HG03066 (cell line): ENCODE results near the gene RASGRF1.

Source experiments
- ATAC-seq: cut with Tn5 transposase; IDR thresholded peaks from one replicate; pipeline ENCODE4 v1.9.1; 2021; ENCODE audit warnings: low read depth; ENCODE audit not compliant: unreplicated experiment

The RASGRF1 gene

DNA sequence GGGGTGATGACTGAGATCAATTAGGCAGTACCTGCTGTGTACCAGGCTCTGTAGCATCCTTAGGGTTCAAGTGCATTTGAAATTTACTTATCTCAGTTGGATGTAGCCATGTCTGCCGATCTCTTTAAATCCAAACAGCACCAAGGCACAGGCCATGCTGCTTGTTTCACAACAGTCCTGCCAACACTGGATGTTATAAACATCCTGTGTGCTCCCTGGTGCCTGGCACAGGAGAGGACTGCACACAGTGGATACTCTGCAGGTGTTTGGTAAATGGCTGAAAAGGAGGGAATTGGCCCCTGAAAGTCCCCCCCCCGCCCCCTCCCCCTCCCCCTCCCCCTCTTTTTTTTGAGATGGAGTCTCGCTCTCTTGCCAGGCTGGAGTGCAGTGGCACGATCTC is 172.7 kb downstream of the RASGRF1 start:
- ATAC-seq, result no peak

DNA sequence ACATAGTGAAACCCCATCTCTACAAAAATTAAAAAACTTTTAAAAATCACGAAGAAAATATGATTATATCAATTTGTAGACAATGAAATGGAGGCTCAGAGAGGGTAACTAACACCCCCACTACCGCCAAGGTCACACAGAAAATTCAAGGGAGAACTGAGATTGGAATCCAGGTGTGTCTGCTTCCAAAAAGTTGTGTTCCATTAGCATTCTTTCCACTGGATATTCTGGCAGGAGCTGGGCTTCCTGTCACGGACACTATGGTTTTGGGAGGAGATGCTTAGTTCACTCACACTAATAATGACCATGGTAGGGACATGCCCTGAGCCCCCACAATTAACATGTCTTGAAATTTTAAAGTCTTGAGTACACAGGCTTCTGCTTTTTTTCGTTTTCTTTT is 174.5 kb downstream of the RASGRF1 start:
- ATAC-seq, result no peak

DNA sequence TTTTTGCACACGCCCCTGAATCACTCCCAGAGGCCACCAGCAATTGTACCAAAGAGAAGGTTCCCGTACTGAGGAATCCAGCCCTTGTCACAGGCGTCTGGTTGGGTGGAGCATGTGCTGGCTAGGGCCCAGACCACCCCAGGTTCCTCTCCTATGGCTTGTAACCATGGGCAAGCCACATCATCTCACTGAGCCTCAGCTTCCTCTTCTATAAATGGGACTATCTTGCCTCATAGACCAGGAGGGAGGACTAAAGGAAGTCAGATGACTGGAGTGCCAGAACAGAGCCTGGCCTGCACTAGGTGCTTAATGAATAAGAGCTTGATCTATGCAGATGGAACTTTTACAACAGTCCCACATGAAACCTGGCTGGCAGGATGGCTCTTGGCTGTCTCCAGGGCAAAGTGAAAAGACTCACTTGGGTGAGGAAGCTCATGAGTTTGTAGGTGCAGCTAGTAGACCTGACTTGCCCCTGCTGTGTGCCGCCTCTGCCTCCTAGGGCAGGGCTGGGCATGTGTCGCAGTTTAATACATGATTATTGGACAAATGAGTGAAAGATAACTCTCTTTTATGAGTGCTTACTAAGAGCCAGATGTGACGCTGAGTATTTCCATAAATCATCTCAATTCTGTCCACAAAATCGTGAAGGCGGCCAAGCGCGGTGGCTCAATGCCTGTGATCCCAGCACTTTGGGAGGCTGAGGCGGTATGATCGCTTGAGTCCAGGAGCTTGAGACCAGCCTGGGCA is 175.1 kb downstream of the RASGRF1 start:
- no peak for ATAC-seq

DNA sequence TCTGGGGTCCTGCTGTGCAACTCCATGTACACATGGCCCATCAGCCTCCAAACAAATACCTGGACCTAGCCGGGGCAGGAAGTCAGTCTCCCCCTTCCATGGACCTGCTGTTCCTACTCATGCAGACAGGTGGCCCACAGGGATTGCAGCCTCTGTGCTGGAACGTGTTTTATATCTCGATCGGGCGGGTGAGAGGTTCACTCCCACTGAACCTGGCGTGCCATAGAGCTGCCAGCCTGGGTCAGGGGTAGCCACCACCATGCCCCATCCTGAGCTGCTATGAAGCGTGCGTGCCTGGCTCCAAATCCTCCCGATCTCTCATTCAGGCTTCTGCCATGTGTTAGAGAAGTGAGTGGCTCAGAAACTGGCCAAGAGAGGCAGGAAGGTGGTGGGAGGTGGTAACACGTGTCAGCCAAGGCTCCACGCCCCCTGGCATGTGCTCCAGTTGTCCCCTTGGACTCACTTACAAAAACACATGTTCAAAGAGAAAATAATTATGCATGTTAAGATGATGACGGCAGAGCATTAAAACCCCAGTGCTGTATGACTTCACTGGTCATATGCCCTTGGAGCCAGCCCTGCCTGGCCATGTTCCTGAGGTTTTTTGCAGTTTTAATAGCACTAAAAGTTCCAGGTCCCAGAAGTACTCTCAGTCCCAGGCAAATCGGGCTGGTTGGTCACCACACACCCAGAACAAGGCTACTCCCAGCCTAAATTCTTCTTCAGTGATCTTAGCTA is 176.4 kb downstream of the RASGRF1 start:
- ATAC-seq, result no peak

DNA sequence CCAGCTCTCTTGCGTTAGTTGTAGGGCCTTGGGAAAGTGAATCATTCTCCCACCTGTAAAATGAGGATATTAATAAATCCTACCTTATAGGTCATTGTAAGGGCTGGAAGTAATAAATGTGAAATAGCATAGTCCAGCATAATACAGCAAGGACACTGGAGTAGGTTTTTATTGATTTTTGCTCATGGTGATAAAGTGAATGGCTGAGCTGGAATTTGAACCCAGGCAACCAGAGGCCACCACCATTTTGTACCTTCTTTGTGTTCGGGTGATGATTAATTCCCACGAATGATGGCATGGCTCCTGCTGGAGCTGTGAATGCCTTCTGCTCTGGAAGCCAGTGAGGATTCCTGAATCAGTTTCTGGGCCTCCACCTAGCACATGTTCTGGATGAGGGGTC is 177.6 kb downstream of the RASGRF1 start:
- ATAC-seq, result no peak

GRCh38 chr15:78912316-78912715 is 178.3 kb downstream of the RASGRF1 start:
- ATAC-seq, result no peak

DNA sequence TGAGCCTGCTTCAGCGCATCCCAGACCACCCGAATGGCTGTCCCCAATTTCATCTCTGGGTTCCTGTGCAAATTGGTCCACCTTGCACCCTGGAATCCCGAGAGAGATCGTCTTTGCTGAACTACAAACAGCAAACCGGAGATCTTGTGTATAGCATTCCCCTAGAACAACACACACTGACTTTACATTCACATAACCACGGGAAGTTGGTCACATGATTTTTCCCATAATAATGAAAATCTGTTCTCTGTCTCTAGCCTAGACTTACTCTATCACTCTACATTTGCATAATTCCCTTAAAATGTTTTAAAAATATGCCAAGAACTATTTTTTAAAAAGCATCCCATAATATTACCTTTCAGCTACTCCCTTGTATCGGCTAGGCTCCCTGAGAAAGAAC is 180.3 kb downstream of the RASGRF1 start:
- ATAC-seq, result no peak
